Adipose tissue (tissue), 3 donors: ENCODE results near the gene MAPK8IP3. TPM values are rescaled to one million over a fixed set of nuclear protein-coding genes. Genes with fewer than 3 reads are reported as not detected.
"Not testable (repeated sequence)": the region's sequence is repeated elsewhere in the genome, so short reads cannot be mapped to it uniquely, and the experiment has no call there.

Source experiments
- H3K27ac ChIP-seq: one replicate; pipeline ENCODE4 v1.5.1; 2013; ENCODE audit warnings: low read depth, low read length
- WGBS, 3 donors: extraction: QIAGEN DNeasy Blood & Tissue Kit; methylation state at CpG; one replicate each; pipeline ENCODE4 v1.1.7; 2013; 5-methylcytosine and 5-hydroxymethylcytosine counted together
- polyA plus RNA-seq, 3 donors: library from polyadenylated mRNA; stranded (reverse); fragments of 200-250 nt; gene quantifications; one replicate each; pipeline ENCODE4 v1.2.3, GENCODE V29; 2013
- donor health status: healthy with polysubstance abuse.
- donor health status: Bipolar disorder and iron deficiency.
- donor health status: healthy.

Gene MAPK8IP3
- polyA plus RNA-seq, 3 donors: 34.6 to 60.5 (median 43.7) TPM

GRCh38 chr16:1727651-1728624 lies 21.9 kb downstream of the MAPK8IP3 start:
- no peak overlapping the region for H3K27ac ChIP-seq
- WGBS, 3 donors: 91 to 93% (median 92%) methylated on average over 37 of the region's 37 CpGs

GRCh38 chr16:1729026-1729425 lies 23.0 kb downstream of the MAPK8IP3 start:
- WGBS, 3 donors: 95 to 97% (median 97%) methylated on average over 18 of the region's 18 CpGs

GRCh38 chr16:1729445-1729844 lies 23.4 kb downstream of the MAPK8IP3 start:
- no peak overlapping the region for H3K27ac ChIP-seq
- 94 to 95% (median 95%) methylated on average over 31 to 35 of the region's 35 CpGs for WGBS, 3 donors

More at GRCh38 chr16:1729026-1729425, 23.0 kb downstream of the MAPK8IP3 start:
- H3K27ac ChIP-seq: no peak overlapping the region

- 92 to 96% (median 95%) methylated on average over 7 of the region's 7 CpGs for WGBS, 3 donors
- H3K27ac ChIP-seq: no peak overlapping the region
Observed at GRCh38 chr16:1731073-1731472, 25.1 kb downstream of the MAPK8IP3 start.

GRCh38 chr16:1731603-1732002 lies 25.6 kb downstream of the MAPK8IP3 start:
- H3K27ac ChIP-seq: no peak overlapping the region
- 64 to 78% (median 70%) methylated on average over 7 of the region's 7 CpGs for WGBS, 3 donors

GRCh38 chr16:1732071-1732470 lies 26.1 kb downstream of the MAPK8IP3 start:
- 88 to 89% (median 89%) methylated on average over 14 of the region's 14 CpGs for WGBS, 3 donors
- H3K27ac ChIP-seq: no peak overlapping the region

- H3K27ac ChIP-seq: not testable (repeated sequence)
- 89 to 94% (median 92%) methylated on average over 20 to 21 of the region's 21 CpGs for WGBS, 3 donors
Observed at GRCh38 chr16:1732551-1732987, 26.6 kb downstream of the MAPK8IP3 start.

GRCh38 chr16:1734123-1734522 lies 28.1 kb downstream of the MAPK8IP3 start:
- no peak overlapping the region for H3K27ac ChIP-seq
- WGBS, 3 donors: 88 to 95% (median 93%) methylated on average over 16 to 22 of the region's 22 CpGs

- WGBS, 3 donors: 97 to 99% (median 98%) methylated on average over 22 of the region's 22 CpGs
- H3K27ac ChIP-seq: no peak overlapping the region
Observed at GRCh38 chr16:1734816-1735215, 28.8 kb downstream of the MAPK8IP3 start.

- no peak overlapping the region for H3K27ac ChIP-seq
- WGBS, 3 donors: 97 to 98% (median 97%) methylated on average over 33 of the region's 33 CpGs
Observed at GRCh38 chr16:1740234-1740633, 34.2 kb downstream of the MAPK8IP3 start.

GRCh38 chr16:1740781-1741490 lies 34.9 kb downstream of the MAPK8IP3 start:
- WGBS, 3 donors: 90 to 93% (median 93%) methylated on average over 29 to 30 of the region's 30 CpGs
- no peak overlapping the region for H3K27ac ChIP-seq

- WGBS, 3 donors: 91 to 95% (median 94%) methylated on average over 16 to 19 of the region's 19 CpGs
- no peak overlapping the region for H3K27ac ChIP-seq
Observed at GRCh38 chr16:1741553-1742165, 35.7 kb downstream of the MAPK8IP3 start.

GRCh38 chr16:1743376-1744337 lies 37.7 kb downstream of the MAPK8IP3 start:
- H3K27ac ChIP-seq: no peak overlapping the region
- WGBS, 3 donors: 88 to 92% (median 91%) methylated on average over 32 of the region's 32 CpGs

- 89 to 93% (median 92%) methylated on average over 23 to 24 of the region's 24 CpGs for WGBS, 3 donors
- no peak overlapping the region for H3K27ac ChIP-seq
Observed at GRCh38 chr16:1744338-1744840, 38.4 kb downstream of the MAPK8IP3 start.

- H3K27ac ChIP-seq: no peak overlapping the region
- WGBS, 3 donors: 89 to 93% (median 92%) methylated on average over 25 of the region's 25 CpGs
Observed at GRCh38 chr16:1745181-1745899, 39.3 kb downstream of the MAPK8IP3 start.

- H3K27ac ChIP-seq: no peak overlapping the region
Observed at GRCh38 chr16:1745900-1746692, 40.1 kb downstream of the MAPK8IP3 start.

More at GRCh38 chr16:1745900-1746692, 40.1 kb downstream of the MAPK8IP3 start:
- 94 to 95% (median 95%) methylated on average over 28 to 29 of the region's 29 CpGs for WGBS, 3 donors
